Measurements from ENCODE around the gene NUDCD3. TPM values are rescaled to one million over a fixed set of nuclear protein-coding genes. Genes with fewer than 3 reads are reported as not detected.

Gene NUDCD3
- polyA plus RNA-seq, 4 donors = 71.0 to 90.3 (median 87.6) TPM

DNA sequence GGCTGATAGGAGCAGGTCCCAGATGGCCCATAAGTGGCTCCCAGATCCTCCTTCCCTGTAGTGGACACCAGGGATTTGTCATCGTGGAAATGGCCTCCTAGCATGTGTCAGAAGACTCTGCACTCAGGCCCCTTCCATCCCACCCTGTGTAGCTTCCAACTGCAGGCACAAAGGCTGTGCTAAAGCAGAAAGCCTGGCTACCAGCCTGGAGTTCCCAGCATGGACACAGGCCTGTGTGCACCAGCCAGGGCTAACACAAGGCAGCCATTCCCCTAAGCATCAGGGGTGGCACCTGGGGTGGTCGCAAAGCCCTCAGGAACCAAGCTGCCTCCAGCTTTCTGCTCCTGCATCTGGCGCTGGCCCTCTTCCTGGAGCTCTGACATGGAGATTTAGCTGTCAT, 160.6 kb downstream of the NUDCD3 start:
- DNase-seq (ENCODE audit: low read depth in 4 of 4, low spot score in 3 of 4) = no peak

Other genes starting within 250 kb of the NUDCD3 start
- gene CAMK2B, start 165.1 kb downstream of the NUDCD3 start, polyA plus RNA-seq (ENCODE audit: insufficient read length in 4 of 4) = 1 to 10 TPM; 1.6 to 3.2 (median 2.9) TPM
- 1 to 10 TPM in 3 of 4 donors, under 1 TPM in 1; 0.15 to 3.2 (median 2.3) TPM for gene NPC1L1, start 50.7 kb upstream of the NUDCD3 start, polyA plus RNA-seq (ENCODE audit: insufficient read length in 4 of 4)
- gene DDX56, start 83.2 kb upstream of the NUDCD3 start, polyA plus RNA-seq (ENCODE audit: insufficient read length in 4 of 4) = 100 to 1,000 TPM in 1 of 4 donors, 10 to 100 TPM in 3; 59.3 to 135 (median 79.2) TPM
- gene TMED4, start 91.6 kb upstream of the NUDCD3 start, polyA plus RNA-seq (ENCODE audit: insufficient read length in 4 of 4) = 100 to 1,000 TPM; 120 to 164 (median 136) TPM
- 10 to 100 TPM; 51.3 to 91.5 (median 88.8) TPM for gene OGDH, start 116.0 kb upstream of the NUDCD3 start, polyA plus RNA-seq (ENCODE audit: insufficient read length in 4 of 4)

Measured in left renal pelvis (tissue), 4 donors.